Activated naive CD4-positive, alpha-beta T cell treated with anti-CD3 and anti-CD28 coated beads, Interleukin-2, amount 50 U/mL, for 24 hours (primary cell): ENCODE results near the gene CERS4.
"Not testable (repeated sequence)": the region's sequence is repeated elsewhere in the genome, so short reads cannot be mapped to it uniquely, and the experiment has no call there.

Experiments used
- H3K27ac Mint-ChIP-seq: one replicate; pipeline ENCODE4 v1.8.0; 2021; ENCODE audit warnings: mild to moderate bottlenecking, mixed read lengths
- H3K27me3 Mint-ChIP-seq: one replicate; pipeline ENCODE4 v1.8.0; 2021; ENCODE audit warnings: mixed read lengths
- H3K36me3 Mint-ChIP-seq: one replicate; pipeline ENCODE4 v1.8.0; 2021; ENCODE audit warnings: mixed read lengths
- H3K4me1 Mint-ChIP-seq: one replicate; pipeline ENCODE4 v1.8.0; 2021; ENCODE audit warnings: mixed read lengths
- H3K4me3 Mint-ChIP-seq: one replicate; pipeline ENCODE4 v1.8.0; 2021; ENCODE audit warnings: mild to moderate bottlenecking, mixed read lengths
- H3K9me3 Mint-ChIP-seq: one replicate; pipeline ENCODE4 v1.8.0; 2021; ENCODE audit warnings: mixed read lengths

CERS4 gene

DNA sequence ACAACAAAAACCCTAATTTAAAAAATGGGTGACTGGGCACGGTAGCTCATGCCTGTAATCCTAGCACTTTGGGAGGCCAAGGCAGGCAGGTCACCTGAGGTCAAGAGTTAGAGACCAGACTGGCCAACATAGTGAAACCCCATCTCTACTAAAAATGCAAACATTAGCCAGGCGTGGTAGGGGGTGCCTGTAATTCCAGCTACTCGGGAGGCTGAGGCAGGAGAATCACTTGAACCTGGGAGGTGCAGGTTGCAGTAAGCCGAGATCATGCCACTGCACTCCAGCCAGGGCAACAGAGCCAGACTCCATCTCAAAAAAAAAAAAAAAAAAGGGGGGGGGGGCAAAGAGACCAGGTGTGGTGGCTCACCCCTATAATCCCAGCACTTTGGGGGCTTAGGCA lies 55.1 kb downstream of the CERS4 start:
- H3K27me3 Mint-ChIP-seq, H3K4me1 Mint-ChIP-seq, H3K4me3 Mint-ChIP-seq, H3K9me3 Mint-ChIP-seq, H3K36me3 Mint-ChIP-seq, H3K27ac Mint-ChIP-seq: not testable (repeated sequence)

DNA sequence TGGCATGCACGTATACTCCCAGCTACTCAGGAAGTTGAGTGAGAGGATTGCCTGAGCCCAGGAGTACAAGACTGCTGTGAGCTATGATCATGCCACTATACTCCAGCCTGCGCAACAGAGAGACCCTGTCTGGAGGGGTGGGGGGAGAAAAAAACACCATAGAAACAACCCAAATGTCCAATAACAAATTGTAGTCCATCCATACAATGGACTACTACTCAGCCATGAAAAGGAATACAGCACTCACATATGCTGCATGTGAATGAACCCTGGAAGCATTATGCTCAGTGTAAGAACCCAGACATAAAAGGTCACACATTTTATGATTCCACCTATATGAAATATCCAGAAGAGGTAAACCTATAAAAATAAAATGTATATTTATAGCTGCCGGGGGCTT lies 56.7 kb downstream of the CERS4 start:
- H3K4me3 Mint-ChIP-seq, result no peak overlapping the region
- H3K27me3 Mint-ChIP-seq, result no peaks in the 10 kb centered on the region
- peaks cover 1% of the 10 kb centered on the region for H3K36me3 Mint-ChIP-seq
- H3K27ac Mint-ChIP-seq, result no peak overlapping the region
- no peaks in the 10 kb centered on the region for H3K9me3 Mint-ChIP-seq
- peaks cover 12% of the 10 kb centered on the region for H3K4me1 Mint-ChIP-seq

DNA sequence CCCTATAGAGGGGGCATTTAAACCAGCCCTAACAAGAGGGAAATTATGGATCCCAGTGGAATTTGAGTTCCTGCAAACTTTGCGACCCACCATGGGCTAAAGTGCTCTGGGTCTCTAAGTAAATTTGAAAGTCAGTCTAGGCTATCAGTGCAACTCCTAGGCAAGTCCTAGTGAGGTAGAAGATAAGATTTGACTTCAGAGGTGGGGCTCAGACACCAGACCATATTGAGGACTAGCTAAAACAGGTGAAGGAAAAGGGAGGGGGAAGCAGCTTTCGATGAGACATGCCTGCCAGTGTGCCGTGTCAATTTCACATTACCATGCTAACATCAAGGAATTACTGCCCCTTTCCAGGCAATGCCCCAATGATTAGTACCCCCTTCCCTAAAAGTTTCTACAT lies 60.6 kb downstream of the CERS4 start:
- no peaks in the 10 kb centered on the region for H3K27me3 Mint-ChIP-seq
- peaks cover 12% of the 10 kb centered on the region for H3K4me1 Mint-ChIP-seq
- H3K9me3 Mint-ChIP-seq, result no peaks in the 10 kb centered on the region
- peak overlapping the region; percentile 92 for H3K4me3 Mint-ChIP-seq
- H3K36me3 Mint-ChIP-seq, result no peaks in the 10 kb centered on the region
- peak overlapping the region; percentile 98 for H3K27ac Mint-ChIP-seq

DNA sequence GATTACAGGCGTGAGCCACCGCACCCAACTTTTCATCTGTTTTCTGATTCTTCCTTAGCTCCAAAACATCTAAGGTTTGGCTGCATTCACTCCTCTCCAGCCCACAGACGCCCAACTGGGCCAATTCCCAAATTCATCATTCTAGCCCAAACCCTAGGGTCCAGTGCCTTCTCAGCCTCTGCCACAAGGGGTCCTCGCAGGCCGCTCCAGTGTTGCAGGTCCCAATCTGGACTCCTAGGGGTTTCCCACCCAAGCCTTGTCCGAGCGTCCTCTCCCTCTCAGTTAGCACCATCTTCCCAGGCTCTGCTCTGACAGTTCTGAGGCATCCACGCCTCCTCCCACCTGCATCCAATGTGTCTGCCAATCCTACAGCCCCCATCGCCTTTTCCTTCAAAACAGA lies 67.3 kb downstream of the CERS4 start:
- H3K27me3 Mint-ChIP-seq, H3K4me3 Mint-ChIP-seq, H3K36me3 Mint-ChIP-seq, H3K4me1 Mint-ChIP-seq, H3K9me3 Mint-ChIP-seq, H3K27ac Mint-ChIP-seq: not testable (repeated sequence)

DNA sequence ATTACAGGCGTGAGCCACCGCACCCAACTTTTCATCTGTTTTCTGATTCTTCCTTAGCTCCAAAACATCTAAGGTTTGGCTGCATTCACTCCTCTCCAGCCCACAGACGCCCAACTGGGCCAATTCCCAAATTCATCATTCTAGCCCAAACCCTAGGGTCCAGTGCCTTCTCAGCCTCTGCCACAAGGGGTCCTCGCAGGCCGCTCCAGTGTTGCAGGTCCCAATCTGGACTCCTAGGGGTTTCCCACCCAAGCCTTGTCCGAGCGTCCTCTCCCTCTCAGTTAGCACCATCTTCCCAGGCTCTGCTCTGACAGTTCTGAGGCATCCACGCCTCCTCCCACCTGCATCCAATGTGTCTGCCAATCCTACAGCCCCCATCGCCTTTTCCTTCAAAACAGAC lies 82.2 kb downstream of the CERS4 start:
- not testable (repeated sequence) for H3K9me3 Mint-ChIP-seq, H3K27ac Mint-ChIP-seq, H3K4me3 Mint-ChIP-seq, H3K27me3 Mint-ChIP-seq, H3K36me3 Mint-ChIP-seq, H3K4me1 Mint-ChIP-seq

DNA sequence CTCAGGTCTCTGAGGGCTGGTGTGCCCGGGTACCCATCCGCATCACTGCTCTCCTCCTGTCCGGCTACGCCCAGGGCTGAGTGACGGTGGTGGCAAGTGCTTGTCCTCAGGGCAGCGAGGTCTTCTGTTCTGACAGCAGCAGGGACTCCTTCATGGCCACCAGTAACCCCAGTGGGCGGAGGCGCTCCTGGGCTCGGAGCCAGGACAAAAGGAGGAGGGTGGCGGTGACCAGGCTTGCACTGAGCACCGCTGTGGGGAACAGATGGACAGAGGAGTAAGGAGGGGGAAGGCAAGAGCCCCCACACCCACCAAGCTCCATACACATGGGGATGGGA lies 93.2 kb downstream of the CERS4 start:
- Mint-ChIP-seq H3K4me3 (no peak overlapping the region), H3K4me1 (peaks cover 9% of the 10 kb centered on the region), H3K36me3 (peaks cover 2% of the 10 kb centered on the region), H3K27ac (no peak overlapping the region), H3K9me3 (no peaks in the 10 kb centered on the region), H3K27me3 (no peaks in the 10 kb centered on the region)

DNA sequence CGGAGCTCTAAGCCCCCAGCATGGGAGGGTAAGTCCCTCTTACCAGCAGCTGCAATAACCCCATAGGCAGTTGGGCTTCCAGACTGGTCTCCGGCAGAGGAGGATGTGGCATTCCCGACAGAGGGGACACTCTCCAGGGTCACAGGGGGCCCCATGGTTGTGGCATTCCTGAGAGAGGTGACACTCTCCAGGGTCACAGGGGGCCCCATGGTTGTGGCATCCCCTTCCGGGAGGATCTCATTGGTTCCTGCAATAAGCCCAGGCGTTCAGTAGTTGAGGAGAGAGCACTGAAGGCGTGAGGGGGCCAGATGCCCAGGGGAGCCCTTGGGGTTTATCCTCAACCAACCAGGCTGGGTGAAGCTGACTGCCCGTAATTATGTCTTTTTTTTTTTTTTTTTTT lies 93.6 kb downstream of the CERS4 start:
- H3K4me1 Mint-ChIP-seq, result peaks cover 13% of the 10 kb centered on the region
- no peaks in the 10 kb centered on the region for H3K9me3 Mint-ChIP-seq
- no peak overlapping the region for H3K27ac Mint-ChIP-seq

DNA sequence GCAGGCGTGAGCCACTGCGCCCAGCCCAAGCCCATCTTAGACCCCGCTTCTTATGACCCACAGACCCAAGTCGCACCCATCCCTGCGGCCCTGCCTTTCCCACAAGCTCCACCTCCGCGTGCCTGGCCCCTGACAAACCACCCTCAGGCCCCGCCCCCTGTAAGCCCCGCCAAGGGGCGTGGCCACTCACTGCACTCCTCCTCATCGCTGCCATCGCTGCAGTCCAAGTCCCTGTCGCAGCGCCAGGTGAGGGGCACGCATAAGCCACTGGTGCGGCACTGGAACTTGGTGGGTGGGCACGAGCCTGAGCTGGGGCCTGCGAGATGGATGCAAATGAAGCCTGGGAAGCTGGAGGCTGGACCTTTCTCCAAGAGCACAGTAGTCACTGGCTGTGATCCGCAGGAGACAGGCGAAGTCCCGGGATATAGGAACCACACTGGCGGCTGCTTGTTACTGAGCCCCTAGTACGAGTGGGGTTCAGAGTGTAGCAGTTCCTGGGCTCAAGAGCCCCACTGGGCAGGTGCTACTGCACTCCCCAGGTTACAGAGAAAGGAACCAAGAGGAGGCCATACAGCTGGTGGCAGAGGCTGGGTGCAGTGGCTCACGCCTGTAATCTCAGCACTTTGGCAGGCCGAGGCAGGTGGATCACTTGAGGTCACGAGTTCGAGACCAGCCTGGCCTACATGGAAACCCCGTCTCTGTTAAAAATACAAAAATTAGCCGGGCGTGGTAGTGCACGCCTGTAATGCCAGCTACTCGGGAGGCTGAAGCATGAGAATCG lies 95.9 kb downstream of the CERS4 start:
- H3K27me3 Mint-ChIP-seq, result no peaks in the 10 kb centered on the region
- H3K4me3 Mint-ChIP-seq, result no peak overlapping the region
- H3K36me3 Mint-ChIP-seq, result peaks cover 5% of the 10 kb centered on the region
- H3K9me3 Mint-ChIP-seq, result no peaks in the 10 kb centered on the region
- H3K27ac Mint-ChIP-seq, result no peak overlapping the region
- H3K4me1 Mint-ChIP-seq, result peaks cover 28% of the 10 kb centered on the region

More for the DNA sequence above, 93.6 kb downstream of the CERS4 start:
- H3K4me3 Mint-ChIP-seq, result no peak overlapping the region
- peaks cover 2% of the 10 kb centered on the region for H3K36me3 Mint-ChIP-seq
- no peaks in the 10 kb centered on the region for H3K27me3 Mint-ChIP-seq

DNA sequence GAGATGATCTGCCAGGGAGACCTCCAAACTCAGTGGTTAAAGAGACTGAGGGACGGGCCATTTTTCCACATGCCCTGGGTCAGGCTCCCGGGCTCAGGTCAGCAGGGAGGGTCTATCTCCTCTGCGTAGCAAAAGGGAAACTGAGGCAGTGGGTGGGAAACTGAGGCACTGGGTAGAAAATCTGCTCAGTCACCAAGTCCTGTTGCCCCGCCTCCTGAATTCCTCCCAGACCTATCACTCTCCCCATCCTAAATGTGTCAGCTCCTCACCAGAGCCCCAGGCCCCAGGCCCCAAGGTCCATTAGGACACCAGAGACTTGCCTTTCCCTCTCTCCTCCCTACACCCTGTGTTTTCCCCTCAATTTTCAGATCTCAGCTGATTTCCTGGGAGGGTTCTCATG lies 96.6 kb downstream of the CERS4 start:
- no peak overlapping the region for H3K4me3 Mint-ChIP-seq
- no peaks in the 10 kb centered on the region for H3K9me3 Mint-ChIP-seq
- H3K27ac Mint-ChIP-seq, result peak overlapping the region; percentile 65
- H3K36me3 Mint-ChIP-seq, result peaks cover 5% of the 10 kb centered on the region
- H3K27me3 Mint-ChIP-seq, result no peaks in the 10 kb centered on the region
- H3K4me1 Mint-ChIP-seq, result peaks cover 28% of the 10 kb centered on the region

DNA sequence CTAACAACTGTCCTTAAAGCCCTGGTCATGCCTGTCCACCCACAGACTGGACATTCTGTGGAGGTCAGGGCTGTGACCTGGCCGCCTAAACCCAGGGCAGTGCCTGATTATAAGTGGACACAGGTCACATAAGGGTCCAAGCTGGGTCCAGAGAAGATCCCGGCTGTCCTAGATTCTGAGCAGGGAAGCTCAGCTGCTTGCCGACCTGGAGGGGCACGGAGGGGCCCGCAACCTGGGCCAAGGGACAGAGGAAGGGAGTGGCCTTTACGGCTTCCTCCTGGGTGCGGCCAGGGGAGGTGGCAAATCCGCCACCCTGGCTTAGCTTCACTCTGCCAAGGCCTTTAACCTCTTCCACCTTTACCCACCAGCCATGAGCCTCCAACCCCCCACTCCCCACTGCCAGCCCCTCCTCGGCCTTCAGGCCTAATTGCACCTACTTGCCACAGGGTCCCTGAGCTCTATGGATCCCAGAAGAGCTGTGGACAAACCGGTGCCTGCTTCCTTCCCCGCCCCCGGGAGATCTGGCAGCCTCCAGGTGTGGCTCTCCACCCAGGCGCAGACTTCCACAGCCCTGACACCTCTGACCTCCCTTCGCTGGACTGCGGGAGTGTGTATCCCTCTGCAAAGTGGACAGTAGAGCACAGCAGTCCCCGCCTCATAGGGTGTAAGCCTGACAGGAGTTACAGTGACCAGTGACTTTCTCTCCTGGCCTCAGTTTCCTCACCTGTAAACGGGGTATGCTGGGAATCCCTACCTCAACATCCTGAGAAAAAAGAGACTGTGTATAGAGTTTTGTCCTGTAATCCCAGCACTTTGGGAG lies 97.3 kb downstream of the CERS4 start:
- no peaks in the 10 kb centered on the region for H3K27me3 Mint-ChIP-seq
- H3K9me3 Mint-ChIP-seq, result no peaks in the 10 kb centered on the region
- H3K36me3 Mint-ChIP-seq, result peaks cover 7% of the 10 kb centered on the region

DNA sequence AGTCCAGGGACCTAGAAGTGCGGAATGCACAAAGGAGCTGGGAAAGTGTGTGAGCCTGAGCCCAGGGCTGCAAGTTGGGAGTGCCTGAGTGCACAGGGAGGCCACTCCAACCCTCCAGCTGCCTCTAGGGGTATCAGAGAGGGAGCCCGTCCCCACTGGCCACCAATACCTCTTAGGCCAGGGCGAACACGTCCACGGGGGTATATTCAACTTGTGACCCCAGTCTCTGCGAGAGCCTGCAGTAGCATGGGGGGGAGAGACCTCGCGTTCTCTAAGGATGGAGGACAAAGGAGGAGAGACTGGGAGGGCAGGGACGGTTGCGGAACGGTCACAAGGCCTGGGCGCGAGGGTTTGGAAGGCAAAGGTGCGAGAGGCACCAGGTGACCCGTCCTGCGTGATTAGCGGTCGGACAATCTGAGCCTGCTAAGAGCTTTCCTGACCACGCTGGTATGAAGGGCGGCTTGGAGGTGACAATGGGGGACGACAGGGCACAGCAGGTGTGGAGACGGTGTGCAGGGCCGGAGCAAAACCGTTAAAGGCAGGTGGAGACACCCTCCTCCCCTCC lies 98.3 kb downstream of the CERS4 start:
- Mint-ChIP-seq H3K4me3 (peak overlapping the region; percentile 85), H3K27ac (peak overlapping the region; percentile 97), H3K9me3 (no peaks in the 10 kb centered on the region), H3K4me1 (peaks cover 28% of the 10 kb centered on the region), H3K27me3 (no peaks in the 10 kb centered on the region), H3K36me3 (peaks cover 7% of the 10 kb centered on the region)

More for the DNA sequence above, 97.3 kb downstream of the CERS4 start:
- peaks cover 28% of the 10 kb centered on the region for H3K4me1 Mint-ChIP-seq
- peak overlapping the region; percentile 85 for H3K4me3 Mint-ChIP-seq
- H3K27ac Mint-ChIP-seq, result peak overlapping the region; percentile 97

DNA sequence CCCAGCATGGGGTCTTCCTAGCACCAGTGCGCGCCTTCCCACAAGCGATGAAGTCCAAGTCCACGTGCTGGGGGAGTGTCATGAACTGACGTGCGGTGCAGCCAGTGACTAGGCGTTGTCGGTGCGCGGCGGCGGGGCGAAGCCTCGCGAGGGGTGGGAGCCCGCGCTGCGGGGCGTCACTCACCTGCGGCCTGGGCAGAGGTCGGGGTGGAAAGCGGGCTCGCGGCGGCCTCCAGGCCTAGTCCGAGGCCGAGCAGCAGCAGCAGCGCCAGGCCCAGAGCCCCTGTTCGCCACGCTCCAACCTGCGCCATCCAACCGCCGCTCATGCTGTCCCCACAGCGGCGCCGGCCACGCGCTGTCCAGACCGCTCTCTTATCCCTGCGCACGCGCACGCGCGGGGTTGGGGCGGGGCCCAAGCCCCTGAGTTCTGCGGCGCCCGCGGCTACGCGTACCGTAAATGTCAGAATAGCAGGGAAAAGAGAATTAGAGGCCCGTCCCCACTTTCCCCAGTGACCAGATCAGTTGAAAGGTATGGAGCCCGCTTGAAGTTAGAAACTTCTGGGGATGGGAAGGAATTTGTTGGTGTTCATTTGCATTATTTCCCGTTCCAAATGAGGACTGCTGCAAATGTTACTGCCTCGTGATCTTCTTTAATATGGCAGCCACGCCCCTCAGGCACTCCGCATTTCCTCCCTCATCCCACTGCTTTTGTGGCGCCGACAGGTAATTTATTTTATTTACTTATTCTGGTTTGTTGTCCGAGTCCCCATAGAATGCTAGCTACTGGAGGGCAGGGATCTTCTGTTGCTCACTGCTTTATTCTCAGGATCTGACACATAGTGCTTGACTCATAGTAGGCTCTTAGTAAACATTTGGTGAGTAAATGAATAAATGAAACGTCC lies 99.0 kb downstream of the CERS4 start, which contains the start of gene CD320:
Gene CD320 (minus strand): TSS at position 394 of the 902 bp plus-strand sequence. CDS start 68 bp downstream, at position 326.
- no peaks in the 10 kb centered on the region for H3K27me3 Mint-ChIP-seq
- H3K36me3 Mint-ChIP-seq, result peaks cover 7% of the 10 kb centered on the region
- H3K9me3 Mint-ChIP-seq, result no peaks in the 10 kb centered on the region
- H3K27ac Mint-ChIP-seq, result peak within 1 kb of the TSS; percentile 97
- peak within 1 kb of the TSS; percentile 85 for H3K4me3 Mint-ChIP-seq
- peaks cover 28% of the 10 kb centered on the region for H3K4me1 Mint-ChIP-seq

DNA sequence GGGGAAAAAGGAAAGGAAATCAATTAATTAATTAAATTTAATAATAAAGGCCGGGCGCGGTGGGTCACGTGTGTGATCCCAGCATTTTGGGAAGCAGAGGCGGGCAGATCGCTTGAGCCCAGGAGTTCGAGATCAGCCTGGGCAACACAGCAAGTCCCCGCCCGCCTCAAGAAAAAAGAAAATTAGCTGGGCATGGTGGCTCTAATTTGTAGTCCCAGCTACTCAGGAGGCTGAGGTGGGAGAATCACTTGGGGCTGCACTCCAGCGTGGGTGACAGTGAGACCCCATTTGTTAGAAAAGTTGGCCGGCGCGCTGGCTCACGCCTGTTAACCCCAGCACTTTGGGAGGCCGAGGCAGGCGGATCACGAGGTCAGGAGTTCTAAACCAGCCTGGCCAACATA lies 99.7 kb downstream of the CERS4 start:
- Mint-ChIP-seq H3K4me1 (peaks cover 28% of the 10 kb centered on the region), H3K27me3 (no peaks in the 10 kb centered on the region), H3K4me3 (peak overlapping the region; percentile 85), H3K27ac (peak overlapping the region; percentile 94), H3K9me3 (no peaks in the 10 kb centered on the region), H3K36me3 (peaks cover 7% of the 10 kb centered on the region)

DNA sequence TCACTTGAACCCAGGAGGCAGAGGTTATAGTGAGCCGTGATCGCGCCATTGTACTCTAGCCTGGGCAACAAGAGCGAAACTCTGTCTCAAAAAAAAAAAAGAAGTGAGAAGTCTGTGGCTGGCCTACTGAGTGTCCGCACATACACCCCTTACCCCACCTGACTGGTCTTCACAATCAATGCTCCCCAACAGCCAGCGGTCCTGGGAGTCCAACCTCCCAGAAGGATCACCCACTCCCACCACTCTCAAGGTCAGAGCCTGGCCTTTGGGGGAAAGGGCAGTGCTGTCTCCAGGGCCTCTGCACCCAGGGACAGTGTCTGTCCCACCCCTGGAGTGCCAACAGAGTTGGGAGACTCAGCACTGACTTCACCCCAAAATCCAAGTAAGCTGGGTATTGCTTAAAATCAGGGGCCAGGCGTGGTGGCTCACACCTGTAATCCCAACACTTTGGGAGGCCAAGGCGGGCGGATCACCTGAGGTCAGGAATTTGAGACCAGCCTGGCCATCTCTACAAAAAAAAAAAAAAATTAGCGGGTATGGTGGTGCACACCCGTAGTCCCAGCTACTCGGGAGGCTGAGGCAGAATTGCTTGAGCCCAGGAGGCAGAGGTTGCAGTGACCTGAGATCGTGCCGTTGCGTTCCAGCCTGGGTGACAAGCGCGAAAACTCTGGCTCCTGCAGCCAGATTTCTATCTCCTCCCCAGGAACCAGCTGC lies 101.3 kb downstream of the CERS4 start:
- H3K27ac Mint-ChIP-seq, result peak overlapping the region; percentile 35
- H3K27me3 Mint-ChIP-seq, result no peaks in the 10 kb centered on the region
- no peaks in the 10 kb centered on the region for H3K9me3 Mint-ChIP-seq
- H3K4me1 Mint-ChIP-seq, result peaks cover 28% of the 10 kb centered on the region
- peaks cover 6% of the 10 kb centered on the region for H3K36me3 Mint-ChIP-seq
- no peak overlapping the region for H3K4me3 Mint-ChIP-seq
